HepG2 (cell line): Measurements from ENCODE around the gene PMEL. TPM values are rescaled to one million over a fixed set of nuclear protein-coding genes. Genes with fewer than 3 reads are reported as not detected.

Source experiments
- ARNT ChIP-seq: fragments of 450-650 bp; IDR thresholded peaks from 2 replicates; pipeline ENCODE4 v1.6.1; 2017
- BHLHE40 ChIP-seq: IDR thresholded peaks from 2 replicates; pipeline ENCODE4 v1.6.1; 2011; ENCODE audit warnings: low read length, improper control_type of control experiment
- CAMTA2 ChIP-seq: sonication (generic); formaldehyde crosslinking; IDR thresholded peaks from 2 replicates; pipeline ENCODE4 v1.4.0; 2020; ENCODE audit warnings: mild to moderate bottlenecking, missing genetic modification reagents, borderline replicate concordance
- GATAD1 ChIP-seq: IDR thresholded peaks from 2 replicates; pipeline ENCODE4 v1.6.1; 2016; ENCODE audit warnings: missing genetic modification reagents, missing compliant biosample characterization
- HOXA7 ChIP-seq: sonication (generic); formaldehyde crosslinking; IDR thresholded peaks from 2 replicates; pipeline ENCODE4 v1.8.1; 2022; ENCODE audit warnings: mild to moderate bottlenecking, missing genetic modification reagents, moderate library complexity
- JUND ChIP-seq: sonication (generic); formaldehyde crosslinking; IDR thresholded peaks from 2 replicates; pipeline ENCODE4 v1.8.0; 2022; ENCODE audit warnings: mild to moderate bottlenecking, missing genetic modification reagents
- NBN ChIP-seq: fragments of 450-650 bp; conservative IDR thresholded peaks from 2 replicates; pipeline ENCODE4 v1.6.1; 2017
- NFYC ChIP-seq: IDR thresholded peaks from 2 replicates; pipeline ENCODE4 v1.6.1; 2016; ENCODE audit warnings: missing genetic modification reagents, missing compliant biosample characterization
- RFX3 ChIP-seq: IDR thresholded peaks from 2 replicates; pipeline ENCODE4 v1.6.1; 2016; ENCODE audit warnings: missing biosample characterization, missing genetic modification reagents
- RFXANK ChIP-seq: IDR thresholded peaks from 2 replicates; pipeline ENCODE4 v1.6.1; 2016
- U2AF2 ChIP-seq: fragments of 200-400 bp; formaldehyde crosslinking; IDR thresholded peaks from 2 replicates; pipeline ENCODE4 v1.6.1; 2017; ENCODE audit warnings: low read depth, mild to moderate bottlenecking, low read length
- ZFP37 ChIP-seq: sonication (generic); formaldehyde crosslinking; IDR thresholded peaks from 2 replicates; pipeline ENCODE4 v1.4.0; 2020; ENCODE audit warnings: missing genetic modification reagents, borderline replicate concordance
- ZNF605 ChIP-seq: sonication (generic); formaldehyde crosslinking; IDR thresholded peaks from 2 replicates; pipeline ENCODE4 v1.8.0; 2022; ENCODE audit warnings: mild to moderate bottlenecking, missing genetic modification reagents
- polyA plus RNA-seq, 8 experiments: library from polyadenylated mRNA; depleted of rRNA in 3 of 8; stranded (reverse) in 7 of 8; unstranded in 1 of 8; fragments of >200 nt; fragmentation: Illumina TruSeq in 4 of 8; extraction: Trizol in 4 of 8; gene quantifications; 2 replicates each; pipeline versions ENCODE4 v1.2.1 to v1.2.3, GENCODE V29; 2011 to 2016; ENCODE audit warnings: low read depth in 4 of 8, missing spikeins in 1 of 8, mixed read lengths in 1 of 8; ENCODE audit not compliant: insufficient read depth in 1 of 8
- total RNA-seq, 5 experiments: library from RNA; depleted of rRNA; stranded (reverse); fragments of >200 nt; fragmentation: Illumina TruSeq; extraction: Trizol; gene quantifications; 2 replicates each; pipeline ENCODE4 v1.2.3, GENCODE V29; 2016; ENCODE audit warnings: low read depth in 1 of 5
- TF ChIP-seq, protein P1 (sequence below): sonication (generic); formaldehyde crosslinking; IDR thresholded peaks from 2 replicates; pipeline ENCODE4 v1.8.1; 2022; ENCODE audit warnings: mild to moderate bottlenecking, missing genetic modification reagents
- TF ChIP-seq, protein P2 (sequence below): sonication (generic); formaldehyde crosslinking; IDR thresholded peaks from 2 replicates; pipeline ENCODE4 v1.8.1; 2023; ENCODE audit warnings: mild to moderate bottlenecking, inconsistent platforms, moderate library complexity, missing genetic modification reagents, borderline replicate concordance
- TF ChIP-seq, protein P3 (sequence below): sonication (generic); formaldehyde crosslinking; IDR thresholded peaks from 2 replicates; pipeline ENCODE4 v1.4.0; 2020; ENCODE audit warnings: mild to moderate bottlenecking, low read depth, missing genetic modification reagents
- TF ChIP-seq, protein P4 (sequence below): sonication (generic); formaldehyde crosslinking; IDR thresholded peaks from 2 replicates; pipeline ENCODE4 v1.4.0; 2020; ENCODE audit warnings: missing genetic modification reagents
- TF ChIP-seq, protein P5 (sequence below): sonication (generic); formaldehyde crosslinking; IDR thresholded peaks from 2 replicates; pipeline ENCODE4 v1.4.0; 2020; ENCODE audit warnings: missing genetic modification reagents, low read depth, mild to moderate bottlenecking, borderline replicate concordance
- TF ChIP-seq, protein P6 (sequence below): sonication (generic); formaldehyde crosslinking; IDR thresholded peaks from 2 replicates; pipeline ENCODE4 v1.5.1; 2020; ENCODE audit warnings: mild to moderate bottlenecking, missing genetic modification reagents, moderate library complexity

PMEL gene
- total and polyA plus RNA-seq, 2 of the 13 experiments (the other 11 are each of a cell fraction or from before 2014, with no cell fraction given): 0.49 to 3.3 TPM

DNA sequence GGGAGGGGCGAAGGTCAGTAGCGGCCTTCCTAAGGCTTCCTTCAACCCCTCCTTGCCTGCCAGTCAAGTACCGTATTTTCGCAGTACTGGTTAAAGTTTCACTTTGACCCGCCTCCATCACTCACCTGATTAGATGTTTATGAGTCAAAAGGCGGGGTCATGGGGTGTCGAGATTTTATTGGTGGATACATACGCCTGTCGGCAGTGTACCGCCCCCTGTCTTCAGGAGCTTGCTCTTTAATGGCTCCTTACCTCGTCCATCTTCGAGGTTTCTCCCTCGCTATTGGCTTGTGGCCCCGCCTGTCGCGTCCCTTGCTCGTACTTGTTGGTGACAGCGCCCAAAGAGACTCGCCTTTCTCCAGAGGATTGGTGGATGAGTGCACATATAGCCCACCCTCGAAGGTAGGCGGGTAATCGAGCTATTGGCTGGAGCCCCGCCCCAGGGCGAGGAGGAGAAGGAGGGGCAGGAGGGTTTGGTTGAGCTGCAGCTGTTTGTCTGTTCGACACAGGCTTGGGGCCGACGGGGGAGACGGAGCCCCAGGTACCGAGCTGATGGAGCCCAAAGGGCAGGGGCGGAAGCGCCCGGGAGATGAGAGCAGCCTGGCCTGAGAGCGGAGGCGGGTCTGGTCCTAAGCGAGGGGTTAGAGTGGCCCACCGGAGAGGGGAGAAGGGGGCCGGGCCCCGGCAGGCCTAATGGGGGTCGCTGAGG is 7.9 kb upstream of the PMEL start, which contains the start of gene RAB5B (continued):
- TF ChIP-seq, protein P1, sequence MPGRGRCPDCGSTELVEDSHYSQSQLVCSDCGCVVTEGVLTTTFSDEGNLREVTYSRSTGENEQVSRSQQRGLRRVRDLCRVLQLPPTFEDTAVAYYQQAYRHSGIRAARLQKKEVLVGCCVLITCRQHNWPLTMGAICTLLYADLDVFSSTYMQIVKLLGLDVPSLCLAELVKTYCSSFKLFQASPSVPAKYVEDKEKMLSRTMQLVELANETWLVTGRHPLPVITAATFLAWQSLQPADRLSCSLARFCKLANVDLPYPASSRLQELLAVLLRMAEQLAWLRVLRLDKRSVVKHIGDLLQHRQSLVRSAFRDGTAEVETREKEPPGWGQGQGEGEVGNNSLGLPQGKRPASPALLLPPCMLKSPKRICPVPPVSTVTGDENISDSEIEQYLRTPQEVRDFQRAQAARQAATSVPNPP: no peak
- TF ChIP-seq NFYC (CRISPR knock-in tag) (peak; percentile 99), U2AF2 (no peak), NBN (no peak), ZFP37 (0 out of 2 replicates have a peak, but pooled peaks have one; percentile 57), ARNT (no peak), HOXA7 (CRISPR knock-in tag) (no peak), GATAD1 (peak; percentile 77; the same call in 1 of the 2 replicates), CAMTA2 (CRISPR knock-in tag) (peak; percentile 52; the same call in 1 of the 2 replicates), BHLHE40 (no peak), RFXANK (CRISPR knock-in tag) (peak; percentile 81; the same call in 1 of the 2 replicates), JUND (CRISPR knock-in tag) (peak; percentile 37; the same call in 1 of the 2 replicates), ZNF605 (CRISPR knock-in tag) (peak; percentile 81; the same call in 1 of the 2 replicates), RFX3 (CRISPR knock-in tag) (no peak)
- TF ChIP-seq, protein P2, sequence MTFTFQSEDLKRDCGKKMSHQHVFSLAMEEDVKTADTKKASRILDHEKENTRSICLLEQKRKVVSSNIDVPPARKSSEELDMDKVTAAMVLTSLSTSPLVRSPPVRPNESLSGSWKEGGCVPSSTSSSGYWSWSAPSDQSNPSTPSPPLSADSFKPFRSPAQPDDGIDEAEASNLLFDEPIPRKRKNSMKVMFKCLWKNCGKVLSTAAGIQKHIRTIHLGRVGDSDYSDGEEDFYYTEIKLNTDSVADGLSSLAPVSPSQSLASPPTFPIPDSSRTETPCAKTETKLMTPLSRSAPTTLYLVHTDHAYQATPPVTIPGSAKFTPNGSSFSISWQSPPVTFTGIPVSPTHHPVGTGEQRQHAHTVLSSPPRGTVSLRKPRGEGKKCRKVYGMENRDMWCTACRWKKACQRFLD (CRISPR knock-in tag): peak; percentile 70; the same call in 1 of the 2 replicates
- TF ChIP-seq, protein P3, sequence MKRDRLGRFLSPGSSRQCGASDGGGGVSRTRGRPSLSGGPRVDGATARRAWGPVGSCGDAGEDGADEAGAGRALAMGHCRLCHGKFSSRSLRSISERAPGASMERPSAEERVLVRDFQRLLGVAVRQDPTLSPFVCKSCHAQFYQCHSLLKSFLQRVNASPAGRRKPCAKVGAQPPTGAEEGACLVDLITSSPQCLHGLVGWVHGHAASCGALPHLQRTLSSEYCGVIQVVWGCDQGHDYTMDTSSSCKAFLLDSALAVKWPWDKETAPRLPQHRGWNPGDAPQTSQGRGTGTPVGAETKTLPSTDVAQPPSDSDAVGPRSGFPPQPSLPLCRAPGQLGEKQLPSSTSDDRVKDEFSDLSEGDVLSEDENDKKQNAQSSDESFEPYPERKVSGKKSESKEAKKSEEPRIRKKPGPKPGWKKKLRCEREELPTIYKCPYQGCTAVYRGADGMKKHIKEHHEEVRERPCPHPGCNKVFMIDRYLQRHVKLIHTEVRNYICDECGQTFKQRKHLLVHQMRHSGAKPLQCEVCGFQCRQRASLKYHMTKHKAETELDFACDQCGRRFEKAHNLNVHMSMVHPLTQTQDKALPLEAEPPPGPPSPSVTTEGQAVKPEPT (CRISPR knock-in tag): peak; percentile 82
- TF ChIP-seq, protein P4, sequence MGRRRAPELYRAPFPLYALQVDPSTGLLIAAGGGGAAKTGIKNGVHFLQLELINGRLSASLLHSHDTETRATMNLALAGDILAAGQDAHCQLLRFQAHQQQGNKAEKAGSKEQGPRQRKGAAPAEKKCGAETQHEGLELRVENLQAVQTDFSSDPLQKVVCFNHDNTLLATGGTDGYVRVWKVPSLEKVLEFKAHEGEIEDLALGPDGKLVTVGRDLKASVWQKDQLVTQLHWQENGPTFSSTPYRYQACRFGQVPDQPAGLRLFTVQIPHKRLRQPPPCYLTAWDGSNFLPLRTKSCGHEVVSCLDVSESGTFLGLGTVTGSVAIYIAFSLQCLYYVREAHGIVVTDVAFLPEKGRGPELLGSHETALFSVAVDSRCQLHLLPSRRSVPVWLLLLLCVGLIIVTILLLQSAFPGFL (CRISPR knock-in tag): no peak
- TF ChIP-seq, protein P5, sequence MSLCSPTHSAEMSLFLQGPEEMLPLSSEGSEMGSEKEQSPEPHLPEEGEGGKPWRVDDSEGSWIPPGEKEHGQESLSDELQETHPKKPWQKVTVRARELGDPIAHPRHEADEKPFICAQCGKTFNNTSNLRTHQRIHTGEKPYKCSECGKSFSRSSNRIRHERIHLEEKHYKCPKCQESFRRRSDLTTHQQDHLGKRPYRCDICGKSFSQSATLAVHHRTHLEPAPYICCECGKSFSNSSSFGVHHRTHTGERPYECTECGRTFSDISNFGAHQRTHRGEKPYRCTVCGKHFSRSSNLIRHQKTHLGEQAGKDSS: peak; percentile 62; the same call in 1 of the 2 replicates
- TF ChIP-seq, protein P6, sequence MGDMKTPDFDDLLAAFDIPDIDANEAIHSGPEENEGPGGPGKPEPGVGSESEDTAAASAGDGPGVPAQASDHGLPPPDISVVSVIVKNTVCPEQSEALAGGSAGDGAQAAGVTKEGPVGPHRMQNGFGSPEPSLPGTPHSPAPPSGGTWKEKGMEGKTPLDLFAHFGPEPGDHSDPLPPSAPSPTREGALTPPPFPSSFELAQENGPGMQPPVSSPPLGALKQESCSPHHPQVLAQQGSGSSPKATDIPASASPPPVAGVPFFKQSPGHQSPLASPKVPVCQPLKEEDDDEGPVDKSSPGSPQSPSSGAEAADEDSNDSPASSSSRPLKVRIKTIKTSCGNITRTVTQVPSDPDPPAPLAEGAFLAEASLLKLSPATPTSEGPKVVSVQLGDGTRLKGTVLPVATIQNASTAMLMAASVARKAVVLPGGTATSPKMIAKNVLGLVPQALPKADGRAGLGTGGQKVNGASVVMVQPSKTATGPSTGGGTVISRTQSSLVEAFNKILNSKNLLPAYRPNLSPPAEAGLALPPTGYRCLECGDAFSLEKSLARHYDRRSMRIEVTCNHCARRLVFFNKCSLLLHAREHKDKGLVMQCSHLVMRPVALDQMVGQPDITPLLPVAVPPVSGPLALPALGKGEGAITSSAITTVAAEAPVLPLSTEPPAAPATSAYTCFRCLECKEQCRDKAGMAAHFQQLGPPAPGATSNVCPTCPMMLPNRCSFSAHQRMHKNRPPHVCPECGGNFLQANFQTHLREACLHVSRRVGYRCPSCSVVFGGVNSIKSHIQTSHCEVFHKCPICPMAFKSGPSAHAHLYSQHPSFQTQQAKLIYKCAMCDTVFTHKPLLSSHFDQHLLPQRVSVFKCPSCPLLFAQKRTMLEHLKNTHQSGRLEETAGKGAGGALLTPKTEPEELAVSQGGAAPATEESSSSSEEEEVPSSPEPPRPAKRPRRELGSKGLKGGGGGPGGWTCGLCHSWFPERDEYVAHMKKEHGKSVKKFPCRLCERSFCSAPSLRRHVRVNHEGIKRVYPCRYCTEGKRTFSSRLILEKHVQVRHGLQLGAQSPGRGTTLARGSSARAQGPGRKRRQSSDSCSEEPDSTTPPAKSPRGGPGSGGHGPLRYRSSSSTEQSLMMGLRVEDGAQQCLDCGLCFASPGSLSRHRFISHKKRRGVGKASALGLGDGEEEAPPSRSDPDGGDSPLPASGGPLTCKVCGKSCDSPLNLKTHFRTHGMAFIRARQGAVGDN (CRISPR knock-in tag): peak; percentile 87
